GM12873 (cell line): ENCODE measurements around the gene ARHGAP11A.

Source experiments
- CTCF ChIP-seq: IDR thresholded peaks from 2 replicates; pipeline ENCODE4 v1.5.1; 2012; ENCODE audit warnings: low read depth, mild to moderate bottlenecking, moderate library complexity, low read length, control low read depth; ENCODE audit not compliant: insufficient read depth; ENCODE audit errors: missing control alignments

Gene ARHGAP11A

DNA sequence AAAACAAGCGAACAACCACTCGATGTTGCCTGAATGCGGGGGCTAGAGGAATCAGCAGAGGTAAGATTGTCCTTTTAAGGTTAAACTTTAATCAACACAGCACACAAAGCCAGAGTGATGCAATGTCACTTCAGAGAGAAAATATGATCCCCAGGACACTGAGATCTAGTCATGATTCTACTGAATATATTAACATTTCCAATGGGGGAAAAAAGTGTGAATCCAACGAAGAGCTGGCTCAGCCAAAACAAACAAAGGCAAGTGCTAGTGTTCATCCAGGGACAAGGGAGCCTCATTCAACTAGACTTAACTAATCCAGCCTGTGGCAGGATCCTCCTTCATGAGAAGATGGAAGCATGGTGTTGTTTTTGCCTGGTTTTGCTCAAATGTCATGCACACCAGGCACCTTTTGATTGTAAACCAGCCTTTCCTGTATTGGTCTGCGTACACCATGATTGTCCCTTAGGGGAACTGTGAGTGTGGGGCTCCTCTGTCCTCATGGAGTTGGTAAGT is 62.0 kb downstream of the ARHGAP11A start:
- no peak for TF ChIP-seq CTCF

- no peak for TF ChIP-seq CTCF
These were observed 64.0 kb downstream of the ARHGAP11A start for GRCh38 chr15:32679298-32679690.

DNA sequence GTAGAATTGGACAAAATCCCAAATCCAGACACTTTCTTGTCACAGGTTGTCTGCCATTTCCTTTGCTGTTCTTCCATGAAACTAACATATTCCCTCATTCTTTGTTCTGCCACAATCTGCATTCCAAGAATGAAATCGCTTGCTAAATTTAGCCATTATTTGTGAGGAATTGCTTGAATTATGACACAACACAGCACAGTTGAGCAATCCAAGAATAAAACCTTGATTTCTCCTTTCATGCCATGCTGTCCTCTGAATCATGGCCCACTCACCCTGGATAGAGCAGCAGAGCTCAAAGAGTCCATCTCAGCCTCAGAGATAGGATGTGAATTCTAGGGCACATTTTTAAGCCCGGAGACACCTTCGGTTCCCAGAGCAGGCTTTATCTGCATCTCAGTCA is 67.3 kb downstream of the ARHGAP11A start:
- TF ChIP-seq CTCF = no peak

GRCh38 chr15:32682977-32683630 is 67.8 kb downstream of the ARHGAP11A start:
- no peak for TF ChIP-seq CTCF

DNA sequence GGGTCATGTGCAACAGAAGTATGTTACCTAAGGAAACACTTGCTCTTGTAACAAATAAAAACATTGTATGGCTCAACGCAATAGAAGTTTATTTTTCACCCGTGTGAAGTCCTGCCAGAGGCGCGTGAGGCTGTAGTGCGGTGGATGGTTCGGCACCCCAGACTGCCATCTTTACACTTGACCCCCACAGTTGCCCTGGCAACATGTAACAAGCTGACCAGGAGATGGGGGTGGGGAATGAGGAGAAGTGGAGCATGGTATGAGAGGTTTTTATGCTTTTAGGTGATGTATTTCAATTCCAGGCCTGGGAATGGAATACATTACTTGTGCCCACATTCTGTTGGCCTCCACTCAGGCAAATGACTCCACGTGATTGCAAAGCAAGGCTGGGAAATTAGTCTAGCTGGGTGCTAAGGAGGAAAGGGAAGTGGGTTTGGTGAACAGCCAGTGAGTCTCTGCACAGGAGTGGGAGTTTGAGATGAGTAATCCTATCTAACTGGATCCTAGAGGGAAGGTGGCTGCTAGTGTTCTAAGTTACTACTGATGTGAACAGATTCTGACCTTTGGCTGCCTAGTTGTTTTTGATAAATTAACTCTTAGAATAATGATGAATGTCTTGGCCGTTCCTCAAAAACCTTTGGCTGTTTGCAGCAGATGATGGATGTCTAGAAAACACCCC is 68.7 kb downstream of the ARHGAP11A start:
- no peak for TF ChIP-seq CTCF

- TF ChIP-seq CTCF = no peak
These were observed 70.3 kb downstream of the ARHGAP11A start for GRCh38 chr15:32685576-32685975.

- TF ChIP-seq CTCF = no peak
These were observed 72.3 kb downstream of the ARHGAP11A start for GRCh38 chr15:32687556-32687955.
